HG02973 (cell line): ENCODE data around the gene ARHGAP8.
"Not testable (repeated sequence)": the region's sequence is repeated elsewhere in the genome, so short reads cannot be mapped to it uniquely, and the experiment has no call there.

ENCODE experiments used
- ATAC-seq: cut with Tn5 transposase; IDR thresholded peaks from one replicate; pipeline ENCODE4 v1.9.1; 2021; ENCODE audit warnings: moderate library complexity; ENCODE audit not compliant: unreplicated experiment

ARHGAP8 gene

DNA sequence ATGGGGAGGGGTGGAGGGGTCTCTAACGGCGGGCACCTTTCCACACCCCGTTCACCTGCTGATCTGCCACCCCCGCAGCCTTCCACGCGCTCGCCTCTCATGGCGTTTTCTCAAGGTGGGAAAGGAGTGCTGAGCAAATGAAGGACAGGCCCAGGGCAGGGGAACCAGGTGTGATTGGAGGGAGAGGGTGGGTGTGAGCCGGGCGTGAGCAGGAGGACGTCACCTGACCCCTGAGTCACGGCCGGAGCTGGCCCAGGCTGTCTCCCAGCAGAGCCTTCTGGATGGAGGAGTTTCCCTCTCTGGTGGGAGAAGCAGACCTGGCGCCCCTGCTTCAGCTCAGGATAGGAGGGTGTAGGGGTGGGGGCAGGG, 14.0 kb upstream of the ARHGAP8 start:
- ATAC-seq = no peak

DNA sequence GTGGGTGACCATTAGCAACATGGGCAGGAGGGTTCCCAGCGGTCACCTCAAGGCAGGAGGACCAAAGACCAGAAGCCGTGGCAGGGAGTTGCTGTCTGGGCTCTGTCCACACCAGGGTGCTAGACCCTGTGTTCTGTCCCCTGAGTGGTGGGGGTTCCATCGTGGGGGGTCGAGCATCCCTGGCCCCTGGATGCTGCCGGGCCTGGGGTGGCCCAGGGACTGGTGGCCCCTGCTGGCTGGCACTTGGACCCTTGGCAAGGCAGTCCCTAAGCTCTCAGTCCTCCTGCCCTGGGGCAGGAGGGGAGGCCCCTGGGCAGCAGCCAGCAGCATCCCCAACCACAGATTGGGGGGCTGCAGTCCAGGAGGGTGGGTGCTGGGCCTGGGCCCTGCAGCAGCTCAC, 13.4 kb upstream of the ARHGAP8 start:
- ATAC-seq = no peak

DNA sequence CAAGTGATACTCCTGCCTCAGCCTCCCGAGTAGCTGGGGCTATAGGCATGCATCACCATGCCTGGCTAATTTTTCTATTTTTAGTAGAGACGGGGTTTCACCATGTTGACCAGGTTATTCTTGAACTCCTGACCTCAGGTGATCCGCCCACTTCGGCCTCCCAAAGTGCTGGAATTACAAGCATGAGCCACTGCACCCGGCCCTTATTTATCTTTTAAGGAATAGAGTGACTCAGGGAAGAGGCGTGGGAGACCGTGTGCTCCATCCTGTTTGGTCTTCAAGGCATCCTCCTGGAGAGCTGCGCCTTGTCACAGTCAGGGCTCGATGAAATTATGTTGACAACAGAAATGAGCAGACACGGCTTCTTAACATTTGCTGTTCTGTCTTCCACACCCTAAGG, 12.7 kb upstream of the ARHGAP8 start:
- not testable (repeated sequence) for ATAC-seq

DNA sequence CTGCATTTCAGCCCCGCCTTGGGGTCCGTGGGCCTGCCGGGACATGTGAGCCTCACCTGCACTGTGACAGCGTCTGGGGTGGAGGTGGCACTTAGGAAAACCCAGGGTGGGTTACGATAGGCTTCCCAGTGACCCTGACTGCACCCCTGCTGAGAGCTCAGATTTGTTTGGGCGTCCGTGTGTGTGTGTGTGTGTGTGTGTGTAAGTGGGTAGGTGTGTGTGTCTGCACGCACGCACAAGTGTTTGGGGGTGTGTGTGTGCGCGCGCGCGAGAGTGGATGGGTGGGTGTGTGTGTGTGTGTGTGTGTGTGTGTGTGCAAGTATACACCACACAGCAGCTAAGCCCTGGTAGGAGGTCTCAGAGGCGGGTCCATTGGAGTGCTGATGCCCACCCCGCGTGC, 12.1 kb upstream of the ARHGAP8 start:
- no peak for ATAC-seq

DNA sequence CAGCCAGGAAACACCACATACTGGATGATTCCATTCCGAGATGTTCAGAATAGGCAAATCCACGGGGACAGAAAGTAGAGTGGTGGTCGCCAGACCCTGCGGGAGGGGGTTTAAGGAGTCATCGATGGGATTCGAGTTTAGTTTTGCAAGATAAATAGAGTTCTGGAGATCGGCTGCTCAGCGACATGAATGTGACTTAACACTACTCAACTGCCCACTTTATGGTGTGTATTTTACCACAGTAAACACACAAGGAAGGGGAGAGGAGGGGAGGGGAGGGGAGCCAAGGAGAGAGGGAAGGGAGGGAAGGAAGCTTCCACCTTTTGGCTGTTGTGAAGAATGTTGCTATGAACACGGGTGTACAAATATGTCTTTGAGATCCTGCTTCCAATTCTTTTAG, 10.4 kb upstream of the ARHGAP8 start:
- ATAC-seq = no peak

DNA sequence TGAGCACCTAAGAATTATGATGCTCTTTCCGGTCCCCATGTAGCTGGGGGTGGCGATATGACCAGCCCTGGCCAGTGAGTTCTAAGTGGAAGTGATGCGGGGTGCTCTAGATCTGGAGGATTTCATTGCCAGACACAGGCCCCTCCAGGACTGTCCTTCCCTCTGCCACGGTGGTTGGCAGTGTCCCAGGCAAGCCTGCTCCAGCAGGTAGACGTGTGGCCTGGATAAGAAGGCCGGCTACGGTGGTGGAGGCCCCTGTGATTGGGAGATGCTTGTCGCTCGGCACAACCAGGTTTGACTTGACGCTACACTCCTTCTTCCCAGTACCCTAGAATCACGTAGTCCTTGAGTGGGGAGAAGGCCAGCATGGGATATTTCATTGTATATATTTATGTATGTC, 9.1 kb upstream of the ARHGAP8 start:
- ATAC-seq = no peak

DNA sequence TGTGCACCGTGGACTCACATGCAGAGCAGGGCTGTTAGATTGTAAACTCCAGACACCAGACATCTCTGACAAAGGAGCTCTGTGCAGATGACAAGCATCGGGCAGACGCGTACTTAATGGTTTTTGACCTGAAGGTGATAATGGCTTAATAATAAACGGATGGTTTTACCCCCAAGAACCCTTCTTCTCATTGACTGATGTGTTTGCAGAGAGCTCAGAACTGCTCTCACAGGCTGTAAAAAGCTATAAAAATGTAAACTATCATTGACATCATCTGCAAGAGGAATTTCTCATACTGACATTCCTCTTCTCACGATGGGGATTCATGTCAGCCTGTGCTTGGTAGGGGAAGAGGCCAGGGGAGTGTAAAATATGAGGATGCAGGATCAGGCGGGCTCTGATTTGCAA, 8.6 kb upstream of the ARHGAP8 start:
- no peak for ATAC-seq

DNA sequence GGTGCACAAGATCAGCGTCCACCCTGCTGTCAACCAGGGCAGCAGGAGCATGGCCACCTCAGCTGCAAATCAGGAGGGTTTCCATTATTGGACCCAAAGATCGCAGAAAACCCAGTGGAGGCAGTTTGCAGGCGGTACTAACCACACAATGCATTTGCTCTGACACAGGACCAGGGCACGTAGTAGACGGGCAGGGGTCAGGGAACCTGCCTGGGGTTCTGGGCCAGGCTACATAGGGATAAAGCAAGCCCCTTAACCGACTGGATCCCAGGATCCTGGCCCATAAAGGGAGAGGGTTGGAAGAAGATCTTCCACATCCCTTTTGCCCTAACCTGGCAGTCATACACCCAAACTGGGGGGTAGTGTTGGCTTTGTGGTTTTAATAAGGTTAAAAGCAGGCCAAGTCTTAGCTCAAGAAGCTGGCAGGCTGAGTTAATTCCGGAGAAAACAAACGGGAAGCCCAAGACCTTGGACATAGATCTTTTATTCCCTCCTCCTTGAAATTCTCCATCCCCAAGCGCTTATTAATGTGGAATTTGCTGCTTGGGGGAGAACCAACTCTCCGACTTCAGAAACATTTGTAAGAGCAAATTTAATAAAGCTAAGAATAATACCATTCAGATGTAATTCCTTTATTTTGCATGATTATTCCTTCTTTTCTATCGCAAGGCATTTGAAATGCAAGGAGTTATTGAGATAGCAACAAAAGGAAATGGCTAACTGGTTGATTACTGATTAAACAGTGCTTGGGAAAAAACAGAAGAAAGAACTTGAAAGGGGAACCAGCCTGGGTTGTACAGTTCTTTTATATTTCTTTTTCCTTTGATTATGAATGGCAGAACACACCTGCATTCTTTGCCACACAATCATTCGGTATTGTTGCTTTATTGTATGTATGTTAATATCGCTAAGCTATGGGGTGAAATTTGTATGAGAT, 6.3 kb upstream of the ARHGAP8 start:
- ATAC-seq = no peak

DNA sequence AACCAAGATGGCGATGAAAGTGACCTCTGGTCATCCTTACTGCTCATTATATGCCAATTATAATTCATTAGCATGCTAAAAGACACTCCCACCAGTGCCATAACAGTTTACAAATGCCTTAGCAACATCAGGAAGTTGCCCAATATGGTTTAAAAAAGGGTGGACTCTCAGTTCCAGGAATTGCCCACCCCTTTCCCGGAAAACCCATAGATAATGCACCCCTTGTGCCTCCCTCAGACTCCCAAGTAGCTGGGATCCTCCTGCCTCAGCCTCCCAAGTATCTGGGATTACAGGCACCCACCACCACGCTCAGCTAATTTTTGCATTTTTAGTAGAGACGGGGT, 4.6 kb upstream of the ARHGAP8 start:
- ATAC-seq = not testable (repeated sequence)

DNA sequence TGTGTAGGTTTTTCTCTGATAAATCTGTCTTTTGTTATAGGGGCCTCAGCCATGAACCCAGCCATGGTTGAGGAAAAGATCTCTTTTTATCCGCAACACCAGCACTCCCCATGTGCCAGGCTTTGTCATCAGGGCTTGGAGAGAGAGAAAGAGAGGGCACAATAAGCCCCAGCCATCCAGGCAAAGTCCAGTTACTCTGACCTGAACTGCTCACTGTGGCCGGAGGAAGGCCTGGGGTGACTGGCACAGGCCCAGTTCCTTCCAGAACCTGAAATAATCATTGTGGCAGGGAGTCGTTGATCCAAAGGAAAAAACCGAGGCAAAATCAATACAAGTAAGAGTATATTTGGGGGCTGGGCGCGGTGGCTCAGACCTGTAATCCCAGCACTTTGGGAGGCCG, 3.9 kb upstream of the ARHGAP8 start:
- no peak for ATAC-seq

DNA sequence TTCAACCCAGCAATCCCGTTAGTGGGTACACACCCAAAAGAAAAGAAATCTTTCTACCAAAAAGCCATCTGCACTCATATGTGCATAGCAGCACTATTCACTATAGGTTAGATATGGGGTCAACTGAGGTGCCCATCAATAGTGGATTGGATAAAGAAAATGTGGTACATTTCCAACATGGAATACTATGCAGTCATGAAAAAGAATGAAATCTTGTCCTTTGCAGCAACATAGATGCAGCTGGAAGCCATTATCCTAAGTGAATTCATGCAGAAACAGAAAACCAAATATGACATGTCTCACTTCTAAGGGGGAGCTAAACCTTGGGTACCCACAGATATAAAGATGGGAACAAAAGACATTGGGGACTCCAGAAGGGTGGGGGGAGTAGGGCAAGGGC, 1.9 kb upstream of the ARHGAP8 start:
- no peak for ATAC-seq

DNA sequence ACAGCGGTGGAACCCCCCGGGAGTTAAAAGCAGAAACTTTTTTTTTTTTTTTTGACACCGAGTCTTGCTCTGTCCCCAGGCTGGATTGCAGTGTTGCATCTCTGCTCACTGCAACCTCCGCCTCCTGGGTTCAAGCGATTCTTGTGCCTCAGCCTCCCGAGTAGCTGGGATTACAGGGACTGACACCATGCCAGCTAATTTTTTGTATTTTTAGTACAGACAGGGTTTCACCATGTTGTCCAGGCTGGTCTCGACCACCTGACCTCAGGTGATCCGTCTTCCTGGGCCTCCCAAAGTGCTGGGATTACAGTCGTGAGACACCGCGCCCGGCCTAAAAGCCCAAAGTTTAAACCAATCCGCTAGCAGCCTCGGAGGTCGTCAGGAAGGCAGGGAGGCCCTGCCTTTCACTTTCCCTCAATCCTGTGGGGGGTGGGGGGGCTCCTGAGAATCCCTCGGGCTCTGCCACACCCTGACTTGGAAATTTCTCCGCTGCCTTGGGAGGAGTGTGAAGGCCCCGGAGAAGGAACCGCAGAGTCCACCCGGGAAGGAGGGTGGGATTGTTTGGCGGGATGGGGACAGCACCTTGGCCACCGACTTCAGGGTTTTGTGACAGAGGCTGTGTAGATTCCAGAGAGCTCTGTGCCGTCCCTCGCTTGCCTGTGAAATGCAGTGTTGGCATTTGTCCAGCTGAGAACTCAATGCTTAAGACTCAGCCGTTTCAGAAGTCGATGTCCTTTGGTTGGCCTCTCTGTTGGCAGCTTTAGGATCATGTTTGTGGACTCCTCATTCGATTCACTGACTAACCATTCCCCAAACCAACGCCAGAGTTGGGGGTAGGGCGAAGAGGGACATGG, 1.0 kb downstream of the ARHGAP8 start:
- ATAC-seq = no peak

DNA sequence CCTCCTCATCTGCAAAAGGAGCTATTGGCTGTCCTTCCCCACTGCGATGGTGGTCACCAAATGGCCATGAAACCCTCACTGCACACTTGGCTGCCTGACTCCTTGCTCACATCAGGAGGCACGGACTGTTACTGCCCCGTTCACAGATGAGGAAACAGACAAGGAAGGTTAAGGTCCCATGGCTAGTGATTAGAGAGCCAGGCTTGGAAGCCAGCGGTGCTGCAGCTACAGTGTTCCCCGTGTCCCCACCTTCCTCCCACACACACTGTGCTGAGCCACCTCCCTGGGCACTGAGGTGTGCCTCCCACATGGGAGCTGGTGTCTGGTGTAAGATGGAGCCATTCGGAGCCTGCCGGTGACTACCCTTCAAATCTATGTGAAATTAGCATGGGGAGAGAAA, 2.6 kb downstream of the ARHGAP8 start:
- ATAC-seq = no peak

DNA sequence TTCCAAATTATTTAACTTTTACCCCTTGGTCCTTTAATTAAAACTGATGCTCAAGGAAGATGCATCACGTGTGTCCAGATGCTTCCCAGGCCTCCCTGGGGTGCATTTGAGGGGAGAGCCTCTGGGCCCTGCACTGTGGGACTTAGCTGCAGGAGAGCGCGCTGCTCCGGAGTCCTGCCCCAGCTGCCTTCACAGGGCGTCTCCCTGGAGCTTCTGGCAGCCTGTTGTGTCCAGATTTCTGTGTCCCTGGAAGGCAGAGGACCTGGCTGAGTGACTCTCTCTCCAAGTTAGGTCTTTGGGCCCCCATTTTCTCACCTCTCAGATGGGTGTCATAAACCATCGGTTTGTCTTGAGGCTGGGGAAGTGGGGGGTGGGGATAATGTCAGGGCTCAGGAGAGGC, 3.0 kb downstream of the ARHGAP8 start:
- ATAC-seq = no peak

DNA sequence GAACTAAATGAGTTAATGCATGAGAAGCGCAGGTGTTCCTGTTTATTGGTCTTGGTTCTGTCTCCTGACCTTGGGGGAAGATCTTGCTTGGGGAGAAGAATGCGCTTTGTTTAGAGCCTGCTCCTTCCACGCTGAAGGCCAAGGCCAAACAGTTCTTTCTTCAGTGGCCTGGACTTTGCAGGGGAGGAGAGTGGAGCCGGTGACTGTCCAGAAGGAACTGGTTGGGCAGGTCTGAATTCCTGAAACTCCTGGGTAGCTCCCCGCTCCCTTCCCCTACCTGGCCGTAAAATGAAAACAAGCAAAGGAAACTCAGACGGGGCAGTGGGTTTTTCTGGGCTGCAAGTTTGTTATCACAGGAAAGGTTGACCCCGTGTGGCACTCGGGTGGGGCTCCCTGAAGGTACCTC, 3.6 kb downstream of the ARHGAP8 start:
- ATAC-seq = no peak

DNA sequence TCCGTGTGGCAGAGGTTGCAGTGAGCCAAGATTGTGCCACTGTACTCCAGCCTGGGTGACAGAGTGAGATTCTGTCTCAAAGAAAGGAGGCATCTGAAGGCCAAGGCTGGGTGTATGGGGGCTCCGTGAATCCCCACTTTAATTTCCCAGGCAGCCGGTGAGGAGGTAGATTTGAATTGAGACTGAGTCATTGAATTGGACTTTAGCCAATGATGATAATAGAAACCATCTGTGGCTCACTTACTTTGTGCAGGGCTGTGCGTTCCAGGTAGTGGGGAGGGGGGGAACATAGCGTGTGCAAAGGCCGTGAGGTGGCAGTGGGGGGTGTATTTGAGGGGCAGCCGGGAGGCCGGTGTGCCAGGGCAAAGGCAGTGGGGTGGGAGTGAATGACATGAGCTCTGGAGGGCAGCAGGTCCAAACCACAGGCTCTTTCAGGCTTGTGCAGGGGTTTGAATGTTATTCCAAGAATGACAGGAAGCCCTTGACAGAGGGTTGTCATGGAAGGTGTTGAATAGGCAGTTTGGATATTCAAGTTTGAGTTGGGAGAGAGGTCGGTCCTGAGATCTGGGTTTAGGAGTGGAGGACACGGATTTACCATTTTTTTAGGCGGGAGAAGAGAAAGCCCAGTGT, 6.1 kb downstream of the ARHGAP8 start:
- ATAC-seq = no peak

DNA sequence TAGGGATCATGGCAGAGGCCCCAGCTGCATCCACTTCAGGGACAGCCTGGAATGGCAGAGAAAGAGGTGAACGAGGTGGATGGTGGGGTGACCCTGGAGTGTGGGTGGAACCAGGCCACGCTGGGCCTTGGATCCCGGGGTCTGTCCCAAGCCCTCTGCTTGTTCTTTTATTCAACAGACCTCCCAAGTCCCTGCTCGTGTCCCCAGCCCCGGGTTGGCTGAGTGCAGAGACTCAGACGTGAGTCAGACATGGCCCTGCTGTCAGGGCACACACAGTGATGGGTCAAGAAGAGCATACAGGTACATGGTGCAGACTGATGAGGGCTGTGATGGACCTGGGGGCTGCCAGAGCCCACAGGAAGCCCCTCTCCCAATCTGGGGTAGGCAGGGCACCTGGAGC, 6.6 kb downstream of the ARHGAP8 start:
- no peak for ATAC-seq

DNA sequence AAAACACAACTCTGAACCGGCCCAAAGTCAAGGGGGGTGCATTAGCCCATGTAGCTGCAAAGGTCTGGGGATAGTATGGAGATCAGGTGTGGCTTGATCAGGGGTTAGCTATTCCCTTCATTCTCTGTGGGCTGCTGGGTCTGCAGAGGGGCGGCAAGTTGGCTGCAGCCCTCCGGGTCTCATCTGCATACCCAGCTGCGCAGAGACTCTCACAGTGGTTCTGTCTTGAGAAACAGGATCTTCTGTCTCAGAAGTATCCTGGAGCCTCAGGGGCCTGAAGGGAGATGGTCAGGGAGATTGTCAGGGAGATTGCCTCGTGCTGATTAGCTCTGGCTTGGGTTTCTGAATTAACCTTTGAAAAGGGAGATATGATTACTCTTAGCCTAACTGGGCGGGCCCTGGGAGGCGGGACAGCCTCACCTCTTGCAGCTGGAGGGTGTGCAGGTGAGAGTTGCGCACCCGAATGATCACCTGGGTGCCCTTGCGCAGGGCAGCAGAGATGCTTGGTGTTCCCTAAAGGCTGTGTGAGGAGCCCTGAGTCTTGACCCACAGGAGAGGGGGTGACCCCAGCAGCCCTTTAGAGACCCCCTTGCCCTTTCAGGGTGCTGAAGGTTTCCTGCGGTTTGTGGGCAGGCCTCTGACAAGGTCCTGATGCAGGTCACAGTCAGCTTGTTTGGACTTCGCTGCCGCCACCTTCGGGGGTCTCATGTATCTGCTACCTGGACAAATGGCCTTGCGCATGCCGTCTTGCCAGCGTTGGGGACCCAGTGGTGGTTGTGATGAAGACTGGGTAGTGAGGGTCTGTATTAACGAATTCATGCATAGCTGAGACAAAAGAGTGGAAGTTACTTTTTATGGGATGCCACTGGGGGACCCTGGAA, 7.3 kb downstream of the ARHGAP8 start:
- ATAC-seq = no peak

DNA sequence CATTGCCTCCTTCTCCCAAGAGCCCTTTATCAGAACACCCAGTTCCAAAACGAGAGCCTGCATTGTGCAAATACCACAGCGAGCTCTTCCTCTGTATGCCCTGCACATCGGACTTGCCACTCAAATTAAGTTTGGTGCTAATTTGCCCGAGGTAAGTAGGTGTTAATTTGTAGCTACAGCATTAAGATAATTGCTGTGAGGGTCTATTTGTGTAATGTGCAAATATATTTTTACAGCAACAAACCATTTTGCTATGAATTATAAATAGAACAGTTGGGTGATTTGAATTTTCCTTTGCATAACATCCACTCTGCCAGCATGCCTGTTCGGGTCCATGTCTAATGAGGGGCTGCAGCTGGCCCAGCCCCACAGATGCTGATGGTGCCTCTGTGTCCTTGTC, 8.1 kb downstream of the ARHGAP8 start:
- ATAC-seq = no peak

DNA sequence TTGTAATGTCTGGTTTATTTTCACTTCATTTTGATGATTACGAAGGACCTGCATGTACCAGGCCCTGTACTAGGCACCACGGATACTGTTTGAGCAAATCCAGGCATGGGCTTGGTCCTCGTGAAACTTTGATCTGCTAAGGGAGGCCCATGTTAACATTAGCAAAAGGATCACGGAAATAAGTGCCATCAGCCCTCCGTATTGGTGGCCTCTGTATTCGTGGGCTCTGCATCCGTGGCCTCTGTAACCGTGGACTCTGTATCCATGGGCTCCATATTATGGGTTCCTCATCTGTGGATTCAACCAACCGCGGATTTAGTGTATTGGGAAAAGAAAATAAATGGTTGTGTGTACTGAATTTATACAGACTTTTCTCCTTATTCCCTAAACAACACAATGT, 8.7 kb downstream of the ARHGAP8 start:
- no peak for ATAC-seq

DNA sequence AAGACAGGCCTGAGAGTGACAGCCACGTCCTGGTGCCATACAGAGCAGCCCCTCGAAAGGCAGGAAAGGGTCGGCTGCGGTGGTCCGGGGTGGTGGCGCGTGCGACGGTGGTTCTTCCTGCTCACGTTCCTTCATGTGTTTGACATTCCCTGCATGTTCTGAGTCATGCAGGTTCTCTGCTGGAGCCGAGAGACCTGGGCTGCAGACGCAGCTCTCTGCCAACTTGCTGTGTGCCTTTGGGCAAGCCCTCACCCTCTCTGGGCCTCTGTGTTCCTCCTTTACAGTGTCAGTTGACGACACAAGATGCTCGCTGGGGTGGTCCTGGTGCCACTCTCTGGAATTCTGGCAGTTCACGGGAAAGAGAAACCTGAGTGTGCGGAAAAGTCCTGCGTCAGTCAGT, 12.0 kb downstream of the ARHGAP8 start:
- ATAC-seq = no peak
